MM.1S (cell line): ENCODE measurements around the gene TTR.

Source experiments
- CTCF ChIP-seq: fragments of 300-600 bp; sonication (generic); IDR thresholded peaks from 2 replicates; pipeline ENCODE4 v1.5.1; 2016; ENCODE audit warnings: antibody characterized with exemption, low read length, mixed read lengths
- EZH2 ChIP-seq: fragments of 300-600 bp; sonication (generic); optimal IDR thresholded peaks from 2 replicates; pipeline ENCODE3; 2017; ENCODE audit warnings: low read depth, mild to moderate bottlenecking, antibody characterized with exemption, low read length, mixed read lengths
- EZH2phosphoT487 ChIP-seq: fragments of 300-600 bp; sonication (generic); IDR thresholded peaks from 2 replicates; pipeline ENCODE4 v1.6.1; 2018; ENCODE audit warnings: antibody characterized with exemption, low read length

DNA sequence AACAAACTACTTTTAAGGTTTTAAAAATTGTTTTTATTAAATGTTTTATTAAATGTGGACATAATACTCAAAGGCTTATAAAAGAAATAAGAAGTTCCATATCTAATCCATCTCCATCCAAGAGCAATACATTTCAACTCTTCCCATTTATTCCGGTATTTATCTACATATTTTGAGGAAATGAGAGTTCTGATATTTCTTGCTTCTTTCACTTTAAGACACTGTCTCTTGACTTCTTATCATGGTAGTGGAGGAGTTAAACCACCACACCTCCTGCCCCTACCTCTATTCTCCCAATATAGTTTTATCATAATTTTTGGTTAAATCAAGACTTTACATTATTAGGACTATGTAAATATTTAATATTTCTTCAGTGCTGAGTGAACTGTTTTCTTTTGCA lies 40.7 kb downstream of the TTR start:
- TF ChIP-seq CTCF = no peak
- TF ChIP-seq EZH2 = no peak
- no peak for TF ChIP-seq EZH2phosphoT487
